Measurements from ENCODE around the gene MKRN1.

DNA sequence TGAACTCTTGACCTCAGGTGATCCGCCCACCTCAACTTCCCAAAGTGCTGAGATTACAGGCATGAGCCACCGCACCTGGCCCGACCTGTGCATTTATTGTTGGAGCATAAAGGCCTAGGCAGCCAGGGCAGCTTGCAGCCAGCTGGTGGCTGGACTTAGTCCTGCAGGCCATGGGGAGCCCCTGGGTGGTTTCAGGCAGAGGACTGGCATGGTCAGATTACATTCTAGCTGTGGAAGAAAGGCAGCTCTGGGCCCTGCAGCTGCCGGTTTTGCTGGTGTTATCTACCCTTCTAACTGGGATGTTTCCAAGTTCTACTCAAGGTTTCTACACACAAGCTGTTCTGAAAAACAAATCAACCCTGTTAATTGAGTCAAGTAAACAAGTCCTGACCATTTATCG is 22.7 kb upstream of the MKRN1 start:
- TF ChIP-seq POLR2AphosphoS5 (IDR thresholded peaks at IDR 0.05) (no peak), POLR2A (IDR thresholded peaks at IDR 0.05) (no peak), EP300 (IDR thresholded peaks at IDR 0.05) (no peak)
- TF ChIP-seq, protein P1, sequence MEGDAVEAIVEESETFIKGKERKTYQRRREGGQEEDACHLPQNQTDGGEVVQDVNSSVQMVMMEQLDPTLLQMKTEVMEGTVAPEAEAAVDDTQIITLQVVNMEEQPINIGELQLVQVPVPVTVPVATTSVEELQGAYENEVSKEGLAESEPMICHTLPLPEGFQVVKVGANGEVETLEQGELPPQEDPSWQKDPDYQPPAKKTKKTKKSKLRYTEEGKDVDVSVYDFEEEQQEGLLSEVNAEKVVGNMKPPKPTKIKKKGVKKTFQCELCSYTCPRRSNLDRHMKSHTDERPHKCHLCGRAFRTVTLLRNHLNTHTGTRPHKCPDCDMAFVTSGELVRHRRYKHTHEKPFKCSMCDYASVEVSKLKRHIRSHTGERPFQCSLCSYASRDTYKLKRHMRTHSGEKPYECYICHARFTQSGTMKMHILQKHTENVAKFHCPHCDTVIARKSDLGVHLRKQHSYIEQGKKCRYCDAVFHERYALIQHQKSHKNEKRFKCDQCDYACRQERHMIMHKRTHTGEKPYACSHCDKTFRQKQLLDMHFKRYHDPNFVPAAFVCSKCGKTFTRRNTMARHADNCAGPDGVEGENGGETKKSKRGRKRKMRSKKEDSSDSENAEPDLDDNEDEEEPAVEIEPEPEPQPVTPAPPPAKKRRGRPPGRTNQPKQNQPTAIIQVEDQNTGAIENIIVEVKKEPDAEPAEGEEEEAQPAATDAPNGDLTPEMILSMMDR (IDR thresholded peaks at IDR 0.05), result no peak

All from suprapubic skin (tissue), 4 donors.